IgD-negative memory B cell (primary cell): ENCODE data around the gene KLF3. TPM values are rescaled to one million over a fixed set of nuclear protein-coding genes. Genes with fewer than 3 reads are reported as not detected.
"Not testable (repeated sequence)": the region's sequence is repeated elsewhere in the genome, so short reads cannot be mapped to it uniquely, and the experiment has no call there.

Source experiments
- H3K27ac Mint-ChIP-seq, 3 donors: one replicate each; pipeline ENCODE4 v1.8.0; 2020 to 2022; ENCODE audit warnings: mild to moderate bottlenecking in 3 of 3, mixed read lengths in 3 of 3, moderate library complexity in 1 of 3
- H3K27me3 Mint-ChIP-seq: one replicate; pipeline ENCODE4 v1.8.0; 2021; ENCODE audit warnings: mixed read lengths
- H3K36me3 Mint-ChIP-seq: one replicate; pipeline ENCODE4 v1.8.0; 2020; ENCODE audit warnings: mild to moderate bottlenecking, mixed read lengths
- H3K4me1 Mint-ChIP-seq, 3 donors: one replicate each; pipeline ENCODE4 v1.8.0; 2020 to 2022; ENCODE audit warnings: mixed read lengths in 3 of 3, mild to moderate bottlenecking in 1 of 3
- H3K4me3 Mint-ChIP-seq, 4 donors: one replicate each; pipeline ENCODE4 v1.8.0; 2020 to 2022; ENCODE audit warnings: mild to moderate bottlenecking in 4 of 4, mixed read lengths in 4 of 4, moderate library complexity in 3 of 4
- H3K9me3 Mint-ChIP-seq, 3 donors: one replicate each; pipeline ENCODE4 v1.8.0; 2020 to 2021; ENCODE audit warnings: mixed read lengths in 3 of 3, mild to moderate bottlenecking in 1 of 3
- polyA plus RNA-seq: library from polyadenylated mRNA; unstranded; fragments of 300-500 nt; fragmentation: Illumina TruSeq; gene quantifications from one replicate; pipeline ENCODE4 v1.2.3, GENCODE V29; 2021

KLF3 gene
- polyA plus RNA-seq, result 25.1 TPM

GRCh38 chr4:38663801-38664705, at the start of gene KLF3:
KLF3 (plus strand) TSS chr4:38664199; CDS start chr4:38680626, 16,427 bp downstream.
- Mint-ChIP-seq H3K4me1 (peaks cover 26 to 50% (median 46%) of the 10 kb centered on the region in 3 donors), H3K36me3 (no peaks in the 10 kb centered on the region), H3K27ac (peak within 1 kb of the TSS; percentile 87 to 96 (median 95)), H3K9me3 (no peaks in the 10 kb centered on the region), H3K4me3 (peak within 1 kb of the TSS; percentile 89 to 99 (median 96)), H3K27me3 (peaks cover 2% of the 10 kb centered on the region)

DNA sequence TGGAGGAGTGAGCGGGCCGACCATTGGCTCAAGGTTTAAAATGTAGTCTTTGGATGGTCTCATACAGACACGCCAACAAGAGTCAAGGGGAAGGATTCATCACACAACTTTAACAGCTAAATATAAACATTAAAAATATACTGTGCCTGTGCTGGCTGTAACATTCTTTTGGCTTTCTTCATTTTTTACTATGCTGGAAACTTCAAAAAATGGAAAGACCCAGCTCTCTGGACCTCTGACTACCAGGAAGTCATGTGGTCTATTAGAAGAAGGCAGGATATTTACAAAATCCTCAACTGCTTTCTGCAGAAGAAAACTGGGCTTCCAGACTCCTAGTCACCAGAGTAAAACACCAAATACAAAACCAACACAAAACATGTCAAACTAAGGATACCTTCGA, 49.8 kb upstream of the KLF3 start:
- Mint-ChIP-seq H3K4me1 (peaks cover 0 to 5% (median 3%) of the 10 kb centered on the region in 3 donors), H3K9me3 (peaks cover 0 to 2% (median 0%) of the 10 kb centered on the region in 3 donors), H3K27me3 (no peaks in the 10 kb centered on the region), H3K27ac (no peak overlapping the region), H3K4me3 (no peak overlapping the region), H3K36me3 (peaks cover 1% of the 10 kb centered on the region)

- no peaks in the 10 kb centered on the region for H3K27me3 Mint-ChIP-seq
- no peaks in the 10 kb centered on the region for H3K4me1 Mint-ChIP-seq
- peaks cover 1% of the 10 kb centered on the region for H3K36me3 Mint-ChIP-seq
- no peak overlapping the region for H3K4me3 Mint-ChIP-seq
- no peaks in the 10 kb centered on the region for H3K9me3 Mint-ChIP-seq
- no peak overlapping the region for H3K27ac Mint-ChIP-seq
Measured at GRCh38 chr4:38615847-38616246, 48.2 kb upstream of the KLF3 start.

DNA sequence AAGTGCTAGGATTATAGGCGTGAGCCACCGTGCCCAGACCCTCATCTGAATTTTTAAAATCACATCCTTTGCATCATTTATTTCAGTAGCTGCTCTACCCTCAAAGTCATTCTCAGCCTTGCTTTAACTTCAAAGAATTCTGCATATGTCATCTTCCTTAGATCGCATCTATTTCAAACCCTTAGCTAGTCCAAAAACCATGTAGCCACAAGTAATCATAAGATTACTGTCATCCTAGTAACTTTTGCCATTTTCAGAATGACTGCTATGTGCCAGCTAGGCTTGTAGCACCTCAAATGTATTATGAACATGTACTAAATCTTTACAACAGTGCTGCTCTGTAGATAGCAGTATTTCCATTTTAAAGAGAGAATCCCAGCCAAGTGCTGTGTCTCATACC, 45.5 kb upstream of the KLF3 start:
- no peaks in the 10 kb centered on the region for H3K9me3 Mint-ChIP-seq
- H3K27ac Mint-ChIP-seq, result no peak overlapping the region
- H3K4me1 Mint-ChIP-seq, result no peaks in the 10 kb centered on the region
- no peaks in the 10 kb centered on the region for H3K27me3 Mint-ChIP-seq
- no peak overlapping the region for H3K4me3 Mint-ChIP-seq
- H3K36me3 Mint-ChIP-seq, result peaks cover 5% of the 10 kb centered on the region

- Mint-ChIP-seq H3K27ac (no peak overlapping the region), H3K27me3 (no peaks in the 10 kb centered on the region), H3K9me3 (no peaks in the 10 kb centered on the region), H3K4me1 (no peaks in the 10 kb centered on the region), H3K36me3 (peaks cover 5% of the 10 kb centered on the region), H3K4me3 (no peak overlapping the region)
Measured at GRCh38 chr4:38619316-38619715, 44.7 kb upstream of the KLF3 start.

DNA sequence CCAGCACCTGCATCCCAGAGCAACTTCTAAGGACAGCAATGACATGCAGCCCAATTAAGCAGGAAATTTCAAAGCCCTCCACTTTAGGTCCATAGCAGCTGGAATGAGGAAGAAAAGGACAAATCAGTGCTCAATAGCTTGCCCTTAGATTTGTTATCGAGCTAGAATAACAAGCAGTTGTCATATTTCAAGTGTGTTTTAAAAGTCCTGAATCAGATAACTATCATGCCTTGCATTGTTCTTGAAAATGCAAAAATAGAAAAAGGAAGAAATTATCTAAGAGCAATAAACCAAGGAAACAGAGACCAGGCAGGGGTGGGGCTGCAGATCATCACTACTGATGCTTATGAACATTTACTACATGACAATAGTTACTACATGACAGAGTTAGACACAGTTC, 43.9 kb upstream of the KLF3 start:
- Mint-ChIP-seq H3K4me3 (no peak overlapping the region), H3K36me3 (peaks cover 5% of the 10 kb centered on the region), H3K27ac (no peak overlapping the region), H3K4me1 (no peaks in the 10 kb centered on the region), H3K27me3 (no peaks in the 10 kb centered on the region), H3K9me3 (no peaks in the 10 kb centered on the region)

DNA sequence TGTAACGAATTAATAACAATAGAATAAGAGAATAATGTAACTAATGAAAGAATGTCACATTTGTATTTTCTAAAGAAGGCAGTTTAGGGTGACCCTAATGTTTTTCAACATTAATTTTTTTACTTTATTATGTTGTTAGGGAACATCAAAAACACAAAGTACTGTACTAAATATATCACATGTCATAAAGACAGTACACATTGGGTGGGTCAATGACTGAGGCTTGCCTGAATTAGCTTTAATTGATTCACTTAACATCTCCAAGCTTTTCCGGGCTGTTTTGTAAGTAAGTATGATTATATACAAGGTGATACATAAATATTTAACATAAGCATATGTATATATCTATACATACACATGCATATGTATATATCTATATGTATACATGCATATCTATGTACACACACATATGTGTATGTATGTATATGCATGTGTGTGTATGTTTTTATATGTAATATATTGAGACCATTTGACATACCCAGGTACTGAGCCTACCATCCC, 43.4 kb upstream of the KLF3 start:
- H3K27me3 Mint-ChIP-seq, result no peaks in the 10 kb centered on the region
- no peak overlapping the region for H3K4me3 Mint-ChIP-seq
- no peaks in the 10 kb centered on the region for H3K9me3 Mint-ChIP-seq
- H3K36me3 Mint-ChIP-seq, result peaks cover 5% of the 10 kb centered on the region
- no peak overlapping the region for H3K27ac Mint-ChIP-seq
- no peaks in the 10 kb centered on the region for H3K4me1 Mint-ChIP-seq

DNA sequence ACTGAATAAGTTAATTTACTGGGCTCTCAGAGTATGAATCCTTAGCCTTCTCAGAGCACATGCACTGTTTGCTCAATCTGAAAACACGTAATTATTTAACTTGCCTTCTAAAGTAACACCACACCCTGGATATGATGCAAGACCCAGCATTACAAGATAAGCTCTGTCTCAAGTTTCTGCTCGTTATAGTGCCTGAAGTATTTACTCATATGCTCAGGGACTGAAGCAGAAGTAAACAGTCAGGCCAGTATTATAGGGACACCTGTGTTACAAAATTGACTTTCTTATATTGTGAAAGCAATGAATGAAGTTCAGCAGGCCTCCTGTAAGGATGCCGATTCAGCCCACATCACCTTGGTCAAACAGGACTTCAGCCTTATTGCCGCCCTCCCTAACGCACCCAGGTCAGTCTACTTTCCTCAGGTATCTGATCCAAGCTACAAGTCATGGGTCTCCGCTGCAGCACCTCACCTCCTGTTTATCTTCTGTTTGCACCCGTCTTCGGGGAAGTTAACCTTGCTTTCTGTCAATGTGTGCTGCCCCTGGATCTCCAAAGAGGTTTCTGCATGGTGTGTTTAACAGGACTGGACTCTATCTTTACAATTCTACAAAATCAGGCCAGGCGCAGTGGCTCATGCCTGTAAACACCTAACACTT, 42.8 kb upstream of the KLF3 start:
- Mint-ChIP-seq H3K4me1 (no peaks in the 10 kb centered on the region), H3K27me3 (no peaks in the 10 kb centered on the region), H3K27ac (no peak overlapping the region), H3K9me3 (no peaks in the 10 kb centered on the region), H3K4me3 (no peak overlapping the region), H3K36me3 (peaks cover 5% of the 10 kb centered on the region)

GRCh38 chr4:38621831-38622230, 42.2 kb upstream of the KLF3 start:
- no peaks in the 10 kb centered on the region for H3K9me3 Mint-ChIP-seq
- no peaks in the 10 kb centered on the region for H3K27me3 Mint-ChIP-seq
- no peaks in the 10 kb centered on the region for H3K4me1 Mint-ChIP-seq
- no peak overlapping the region for H3K4me3 Mint-ChIP-seq
- H3K27ac Mint-ChIP-seq, result no peak overlapping the region
- peaks cover 5% of the 10 kb centered on the region for H3K36me3 Mint-ChIP-seq

GRCh38 chr4:38622340-38622739, 41.7 kb upstream of the KLF3 start:
- H3K27me3 Mint-ChIP-seq, H3K4me3 Mint-ChIP-seq, H3K9me3 Mint-ChIP-seq, H3K36me3 Mint-ChIP-seq, H3K4me1 Mint-ChIP-seq, H3K27ac Mint-ChIP-seq: not testable (repeated sequence)

DNA sequence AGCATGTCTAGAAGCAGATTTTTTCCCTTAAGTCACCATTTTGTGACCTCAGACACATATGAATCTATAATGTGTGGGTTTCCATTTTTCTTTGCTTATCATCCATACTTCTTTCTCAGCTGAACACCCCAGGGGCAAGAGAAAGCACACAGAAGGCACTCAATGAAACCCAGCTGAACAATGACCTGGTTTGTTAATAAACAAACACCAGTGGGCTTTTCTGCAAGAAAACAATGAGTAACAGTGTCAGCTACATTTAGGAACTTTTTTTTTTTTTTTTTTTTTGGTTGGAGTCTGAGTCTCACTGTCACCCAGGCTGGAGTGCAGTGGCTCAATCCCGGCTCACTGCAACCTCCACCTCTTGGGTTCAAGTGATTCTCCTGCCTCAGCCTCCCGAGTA, 40.7 kb upstream of the KLF3 start:
- H3K4me3 Mint-ChIP-seq, result no peak overlapping the region
- H3K27ac Mint-ChIP-seq, result no peak overlapping the region
- H3K9me3 Mint-ChIP-seq, result no peaks in the 10 kb centered on the region
- peaks cover 0 to 1% (median 0%) of the 10 kb centered on the region in 3 donors for H3K4me1 Mint-ChIP-seq
- H3K27me3 Mint-ChIP-seq, result no peaks in the 10 kb centered on the region
- peaks cover 4% of the 10 kb centered on the region for H3K36me3 Mint-ChIP-seq

- H3K4me1 Mint-ChIP-seq, result peaks cover 0 to 1% (median 0%) of the 10 kb centered on the region in 3 donors
- H3K36me3 Mint-ChIP-seq, result peaks cover 4% of the 10 kb centered on the region
- H3K27ac Mint-ChIP-seq, result no peak overlapping the region
- no peak overlapping the region for H3K4me3 Mint-ChIP-seq
- no peaks in the 10 kb centered on the region for H3K9me3 Mint-ChIP-seq
- no peaks in the 10 kb centered on the region for H3K27me3 Mint-ChIP-seq
Measured at GRCh38 chr4:38624311-38624710, 39.7 kb upstream of the KLF3 start.

DNA sequence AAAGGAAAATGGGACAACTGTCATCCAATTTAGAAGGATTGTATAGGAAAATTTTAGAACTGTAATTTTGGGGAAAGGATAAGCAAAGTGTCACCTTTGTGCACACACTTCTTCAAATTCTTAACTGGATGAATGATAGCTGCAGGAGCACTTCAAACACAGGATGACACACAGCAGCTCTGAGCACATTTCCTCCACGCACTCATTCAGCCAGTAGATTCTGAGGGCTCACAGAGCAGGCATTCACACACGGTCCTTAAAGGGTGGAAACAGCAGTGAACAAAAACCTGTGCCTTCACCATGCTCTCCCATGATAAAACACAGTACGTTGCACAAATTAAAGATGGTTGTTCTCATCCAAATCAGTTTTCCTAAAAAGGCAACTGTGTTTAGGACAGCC, 38.5 kb upstream of the KLF3 start:
- Mint-ChIP-seq H3K9me3 (no peaks in the 10 kb centered on the region), H3K27ac (no peak overlapping the region), H3K27me3 (no peaks in the 10 kb centered on the region), H3K36me3 (peaks cover 4% of the 10 kb centered on the region), H3K4me3 (no peak overlapping the region), H3K4me1 (peaks cover 0 to 2% (median 1%) of the 10 kb centered on the region in 3 donors)

DNA sequence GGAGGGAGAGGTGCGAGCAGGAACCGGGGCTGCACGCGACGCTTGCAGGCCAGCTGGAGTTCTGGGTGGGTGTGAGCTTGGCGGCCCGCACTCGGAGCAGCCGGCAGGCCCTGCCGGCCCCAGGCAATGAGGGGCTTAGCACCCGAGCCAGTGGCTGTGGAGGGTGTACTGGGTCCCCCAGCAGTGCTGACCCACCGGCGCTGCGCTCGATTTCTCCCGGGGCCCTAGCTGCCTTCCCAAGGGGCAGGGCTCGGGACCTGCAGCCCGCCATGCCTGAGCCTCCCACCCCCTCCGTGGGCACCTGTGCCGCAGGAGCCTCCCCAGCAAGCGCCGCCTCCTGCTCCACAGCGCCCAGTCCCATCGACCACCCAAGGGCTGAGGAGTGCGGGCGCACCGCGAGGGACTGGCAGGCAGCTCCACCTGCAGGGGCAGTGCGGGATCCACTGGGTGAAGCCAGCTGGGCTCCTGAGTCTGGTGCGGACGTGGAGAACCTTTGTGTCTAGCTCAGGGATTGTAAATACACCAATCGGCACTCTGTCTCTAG, 37.0 kb upstream of the KLF3 start:
- not testable (repeated sequence) for H3K36me3 Mint-ChIP-seq, H3K27ac Mint-ChIP-seq, H3K4me3 Mint-ChIP-seq, H3K4me1 Mint-ChIP-seq, H3K9me3 Mint-ChIP-seq, H3K27me3 Mint-ChIP-seq

DNA sequence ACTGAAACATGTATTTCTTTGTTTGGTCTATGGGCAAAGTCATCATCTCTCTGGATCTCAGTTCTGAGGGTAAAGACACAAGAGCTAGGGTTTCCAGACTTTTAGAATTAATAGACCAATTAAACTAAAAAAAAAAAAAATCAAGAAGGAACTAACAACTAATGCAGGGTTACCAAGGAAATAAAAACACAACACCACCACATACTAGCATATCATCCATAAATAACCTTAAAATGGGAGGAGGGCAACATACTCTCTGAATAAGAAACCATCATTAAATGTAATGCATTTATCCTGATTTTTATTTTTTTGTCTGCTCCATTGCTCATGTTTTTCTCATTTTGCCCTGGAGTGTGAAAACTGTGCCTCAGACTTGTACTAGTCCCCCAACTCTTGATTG, 33.5 kb upstream of the KLF3 start:
- Mint-ChIP-seq H3K4me1 (peaks cover 0 to 2% (median 1%) of the 10 kb centered on the region in 3 donors), H3K9me3 (no peaks in the 10 kb centered on the region), H3K27ac (no peak overlapping the region), H3K36me3 (no peaks in the 10 kb centered on the region), H3K4me3 (no peak overlapping the region), H3K27me3 (peaks cover 1% of the 10 kb centered on the region)
